Spleen (tissue), 11 donors: Measurements from ENCODE around the gene OR52K1. TPM values are rescaled to one million over a fixed set of nuclear protein-coding genes. Genes with fewer than 3 reads are reported as not detected.
A peak's percentile ranks its signal among the peaks of the same experiment; 100 is the strongest.

Experiments used
- DNase-seq: peaks from one replicate; pipeline ENCODE4 v3.0.0-alpha.2; 2020
- H3K27ac ChIP-seq, 8 donors: fragments of 200-600 bp; sonication (generic) in 7 of 8; 1 replicate in 4 of 8; 2 replicates in 4 of 8; pipeline versions ENCODE4 v1.5.0 to v1.8.0; 2016 to 2021; ENCODE audit warnings: inconsistent platforms in 4 of 8, mild to moderate bottlenecking in 4 of 8, moderate library complexity in 1 of 8
- H3K27me3 ChIP-seq, 7 donors: fragments of 200-600 bp; sonication (generic) in 6 of 7; replicated peaks in 1 of 7; 1 replicate in 4 of 7; 2 replicates in 3 of 7; pipeline versions ENCODE4 v1.5.0 to v1.8.0; 2016 to 2021; ENCODE audit warnings: inconsistent platforms in 3 of 7, mild to moderate bottlenecking in 1 of 7
- H3K36me3 ChIP-seq, 6 donors: fragments of 200-600 bp; sonication (generic) in 5 of 6; 1 replicate in 4 of 6; 2 replicates in 2 of 6; pipeline versions ENCODE4 v1.5.0 to v1.8.0; 2016 to 2021; ENCODE audit warnings: inconsistent platforms in 2 of 6
- H3K4me1 ChIP-seq, 6 donors: fragments of 200-600 bp; sonication (generic) in 5 of 6; 1 replicate in 3 of 6; 2 replicates in 3 of 6; pipeline versions ENCODE4 v1.5.0 to v1.8.0; 2016 to 2021; ENCODE audit warnings: inconsistent platforms in 3 of 6
- H3K4me3 ChIP-seq, 8 donors: fragments of 200-600 bp; sonication (generic) in 7 of 8; 1 replicate in 4 of 8; 2 replicates in 4 of 8; pipeline versions ENCODE4 v1.5.0 to v1.8.0; 2016 to 2021; ENCODE audit warnings: inconsistent platforms in 4 of 8, mild to moderate bottlenecking in 4 of 8, moderate library complexity in 2 of 8
- H3K9me3 ChIP-seq, 8 donors: fragments of 200-600 bp; sonication (generic) in 7 of 8; 1 replicate in 4 of 8; 2 replicates in 4 of 8; pipeline versions ENCODE4 v1.5.0 to v1.8.0; 2016 to 2021; ENCODE audit warnings: inconsistent platforms in 4 of 8
- POLR2A ChIP-seq, 3 donors: fragments of 450-650 bp; IDR thresholded peaks; one replicate each; pipeline ENCODE4 v1.5.1; 2017; ENCODE audit warnings: antibody characterized with exemption in 3 of 3, mild to moderate bottlenecking in 1 of 3
- POLR2AphosphoS5 ChIP-seq, 3 donors: sonication (generic); formaldehyde crosslinking; IDR thresholded peaks; one replicate each; pipeline ENCODE4 v1.5.1; 2017; ENCODE audit warnings: antibody characterized with exemption in 3 of 3
- WGBS, 5 donors: extraction: QIAGEN DNeasy Blood & Tissue Kit in 3 of 5; methylation state at CpG; one replicate each; pipeline versions ENCODE4 v1.1.5 to v1.1.7; 2013 to 2018; 5-methylcytosine and 5-hydroxymethylcytosine counted together
- intact Hi-C: fragments of 100-400 bp; cut with DNase I; formaldehyde crosslinking; loops from one replicate; pipeline ENCODE4 v1.15.0; 2023; ENCODE audit warnings: low total_unique reads
- polyA plus RNA-seq, 3 donors: library from polyadenylated mRNA; stranded (reverse); fragments of 200-250 nt; gene quantifications; one replicate each; pipeline ENCODE4 v1.2.1, GENCODE V29; 2013
- total RNA-seq, 7 donors: library from RNA; depleted of rRNA in 3 of 7; stranded (reverse); fragments of >200 nt in 3 of 7; fragmentation: NEBNext Ultra II Directional in 4 of 7; extraction: Animal tissue kit (Norgen Biotek cat#: 25700) in 4 of 7; gene quantifications; one replicate each; pipeline versions ENCODE4 v1.1.0 to v1.2.1, GENCODE V29; 2016 to 2021
- TF ChIP-seq, protein P1 (sequence below), 11 experiments: fragments of 200-600 bp in 7 of 11; fragments of 450-650 bp in 4 of 11; sonication (generic) in 4 of 11; IDR thresholded peaks in 8 of 11; conservative IDR thresholded peaks in 3 of 11; 1 replicate in 7 of 11; 2 replicates in 4 of 11; pipeline versions ENCODE4 v1.4.0 to v1.8.0; 2016 to 2021; ENCODE audit warnings: antibody characterized with exemption in 11 of 11, inconsistent platforms in 4 of 11, mild to moderate bottlenecking in 1 of 11
- donor health status: healthy with polysubstance abuse.
- donor health status: DM: no; HTN: no; CAD: no; lungs with moderate emphysema.
- donor health status: DM: no; HTN: no; CAD: no.
- donor health status: Bipolar disorder and iron deficiency.
- donor health status: healthy.
- donor health status: DM: no; HTN: no; CAD: no.
- donor health status: DM: yes; HTN: yes; CAD: no.

Gene OR52K1
- total and polyA plus RNA-seq, 10 donors, result 0.09 to 0.85 (median 0.30) TPM; not detected in 3

DNA sequence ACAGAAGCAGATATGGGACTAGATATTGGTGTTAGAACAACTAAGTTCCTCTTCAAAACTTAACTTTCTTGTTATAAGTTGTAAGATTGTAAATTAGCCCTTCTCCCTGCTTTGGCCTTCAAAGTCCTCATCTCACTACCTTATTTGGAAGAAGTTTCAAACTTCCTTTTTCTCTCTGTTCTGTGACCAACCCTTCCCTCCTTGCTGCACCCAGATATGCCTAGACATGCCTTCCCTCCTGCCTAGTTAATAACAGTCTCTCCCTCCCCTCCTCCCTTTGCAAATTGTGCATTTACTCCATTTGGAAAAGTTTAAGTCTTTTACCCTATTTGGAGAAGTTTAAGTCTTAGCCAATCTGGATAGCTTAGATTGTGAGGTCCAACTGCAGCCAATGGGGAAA, 28.4 kb upstream of the OR52K1 start:
- H3K9me3 ChIP-seq, result peaks cover 0 to 10% (median 2%) of the 10 kb centered on the region in 8 donors
- no peaks in the 10 kb centered on the region for H3K36me3 ChIP-seq
- H3K4me1 ChIP-seq, result peaks cover 0 to 37% (median 5%) of the 10 kb centered on the region in 6 donors
- no peak overlapping the region for H3K4me3 ChIP-seq
- peaks cover 0 to 4% (median 0%) of the 10 kb centered on the region in 7 donors for H3K27me3 ChIP-seq
- intact Hi-C loops, result no loop called here
- no peak for DNase-seq
- peak overlapping the region in 4 of 8 donors; percentile 34 to 83 (median 70) for H3K27ac ChIP-seq
- TF ChIP-seq POLR2A (IDR thresholded peaks at IDR 0.05), result no peak
- no peak for TF ChIP-seq POLR2AphosphoS5 (IDR thresholded peaks at IDR 0.05)
- TF ChIP-seq, protein P1, sequence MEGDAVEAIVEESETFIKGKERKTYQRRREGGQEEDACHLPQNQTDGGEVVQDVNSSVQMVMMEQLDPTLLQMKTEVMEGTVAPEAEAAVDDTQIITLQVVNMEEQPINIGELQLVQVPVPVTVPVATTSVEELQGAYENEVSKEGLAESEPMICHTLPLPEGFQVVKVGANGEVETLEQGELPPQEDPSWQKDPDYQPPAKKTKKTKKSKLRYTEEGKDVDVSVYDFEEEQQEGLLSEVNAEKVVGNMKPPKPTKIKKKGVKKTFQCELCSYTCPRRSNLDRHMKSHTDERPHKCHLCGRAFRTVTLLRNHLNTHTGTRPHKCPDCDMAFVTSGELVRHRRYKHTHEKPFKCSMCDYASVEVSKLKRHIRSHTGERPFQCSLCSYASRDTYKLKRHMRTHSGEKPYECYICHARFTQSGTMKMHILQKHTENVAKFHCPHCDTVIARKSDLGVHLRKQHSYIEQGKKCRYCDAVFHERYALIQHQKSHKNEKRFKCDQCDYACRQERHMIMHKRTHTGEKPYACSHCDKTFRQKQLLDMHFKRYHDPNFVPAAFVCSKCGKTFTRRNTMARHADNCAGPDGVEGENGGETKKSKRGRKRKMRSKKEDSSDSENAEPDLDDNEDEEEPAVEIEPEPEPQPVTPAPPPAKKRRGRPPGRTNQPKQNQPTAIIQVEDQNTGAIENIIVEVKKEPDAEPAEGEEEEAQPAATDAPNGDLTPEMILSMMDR (IDR thresholded peaks at IDR 0.05 in 8 of 11, conservative IDR thresholded peaks at IDR 0.05 in 3 of 11), result no peak

DNA sequence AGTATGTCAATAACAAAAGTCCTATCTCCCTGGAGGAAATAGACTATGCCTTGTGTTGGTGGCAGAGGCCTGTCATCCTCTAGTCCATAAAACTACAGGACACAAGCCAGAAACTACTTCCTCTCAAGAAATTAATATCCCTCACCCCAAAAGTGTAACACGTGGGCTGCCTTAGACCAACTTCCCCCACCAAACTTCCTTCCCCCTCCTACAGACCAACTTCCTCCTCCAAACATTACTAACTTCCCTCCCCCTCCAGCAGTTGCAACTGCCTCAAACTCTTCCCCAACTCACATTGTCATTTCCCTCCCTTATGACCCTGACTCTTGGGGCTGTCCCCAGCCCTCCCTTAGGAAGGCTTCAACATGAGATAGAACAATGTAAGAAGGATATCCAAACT, 27.0 kb upstream of the OR52K1 start:
- H3K9me3 ChIP-seq, result peaks cover 0 to 10% (median 2%) of the 10 kb centered on the region in 8 donors
- intact Hi-C loops, result no loop called here
- peak overlapping the region in 1 of 8 donors; percentile 39 for H3K4me3 ChIP-seq
- H3K4me1 ChIP-seq, result peaks cover 0 to 51% (median 15%) of the 10 kb centered on the region in 6 donors
- TF ChIP-seq POLR2A (IDR thresholded peaks at IDR 0.05) (no peak), POLR2AphosphoS5 (IDR thresholded peaks at IDR 0.05) (no peak)
- TF ChIP-seq, protein P1 (IDR thresholded peaks at IDR 0.05 in 8 of 11, conservative IDR thresholded peaks at IDR 0.05 in 3 of 11), result no peak
- H3K36me3 ChIP-seq, result no peaks in the 10 kb centered on the region
- DNase-seq, result no peak
- H3K27ac ChIP-seq, result peak overlapping the region in 6 of 8 donors; percentile 43 to 83 (median 63)
- WGBS, 5 donors, result 0 to 7% (median 0%) methylated on average over 1 of the region's 1 CpG
- H3K27me3 ChIP-seq, result peaks cover 0 to 4% (median 0%) of the 10 kb centered on the region in 7 donors

DNA sequence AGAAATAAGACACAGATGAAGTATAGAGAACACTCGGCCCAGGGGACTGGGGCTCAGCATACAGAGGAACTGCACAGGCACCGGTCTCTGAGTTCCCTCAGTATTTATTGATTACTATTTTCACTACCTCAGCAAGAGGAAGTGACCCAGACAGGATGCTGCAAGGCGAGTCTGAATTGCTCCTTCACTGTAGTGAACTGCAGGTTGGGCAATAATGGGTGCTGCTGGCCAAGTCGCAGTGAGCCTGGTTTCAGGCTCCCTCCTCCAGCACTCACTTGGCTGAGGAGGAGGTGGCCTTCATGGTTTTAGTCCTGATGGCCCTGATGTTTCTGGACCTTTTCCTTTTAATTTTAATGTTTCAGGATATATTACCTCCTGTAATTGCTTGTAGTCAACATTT, 22.9 kb upstream of the OR52K1 start:
- intact Hi-C loops, result no loop called here
- Histone ChIP-seq H3K27ac (peak overlapping the region in 5 of 8 donors; percentile 26 to 71 (median 46)), H3K9me3 (peaks cover 0 to 17% (median 10%) of the 10 kb centered on the region in 8 donors), H3K36me3 (no peaks in the 10 kb centered on the region), H3K4me3 (peak overlapping the region in 1 of 8 donors; percentile 10), H3K27me3 (peaks cover 0 to 4% (median 0%) of the 10 kb centered on the region in 7 donors), H3K4me1 (peaks cover 0 to 42% (median 13%) of the 10 kb centered on the region in 6 donors)
- WGBS, 5 donors, result 11 to 35% (median 21%) methylated on average over 4 of the region's 4 CpGs
- TF ChIP-seq, protein P1 (IDR thresholded peaks at IDR 0.05 in 8 of 11, conservative IDR thresholded peaks at IDR 0.05 in 3 of 11), result no peak
- TF ChIP-seq POLR2A (IDR thresholded peaks at IDR 0.05) (no peak), POLR2AphosphoS5 (IDR thresholded peaks at IDR 0.05) (peak in 2 of 3 donors; percentile 33 to 50)
- peak; percentile 75 for DNase-seq

DNA sequence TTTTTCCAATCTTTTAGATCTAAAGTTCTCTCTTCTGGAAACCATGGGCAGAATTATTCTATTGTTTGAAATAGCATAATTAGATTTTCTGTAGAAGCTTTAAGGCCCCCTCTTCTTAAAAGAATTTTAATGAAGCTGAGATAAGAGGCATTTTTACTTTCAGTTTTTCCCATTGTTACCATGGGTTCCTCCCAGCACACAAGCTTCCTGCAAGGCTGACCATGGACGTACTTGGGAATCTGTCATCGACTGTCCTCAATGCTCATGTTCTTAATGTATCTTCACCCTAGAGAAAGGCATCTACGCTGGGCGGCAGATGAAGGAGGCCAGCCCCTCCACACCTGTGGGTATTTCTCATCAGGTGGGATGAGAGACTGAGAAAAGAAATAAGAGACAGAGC, 22.3 kb upstream of the OR52K1 start:
- TF ChIP-seq POLR2AphosphoS5 (IDR thresholded peaks at IDR 0.05) (no peak), POLR2A (IDR thresholded peaks at IDR 0.05) (no peak)
- TF ChIP-seq, protein P1 (IDR thresholded peaks at IDR 0.05 in 8 of 11, conservative IDR thresholded peaks at IDR 0.05 in 3 of 11), result no peak
- DNase-seq, result no peak
- H3K4me3 ChIP-seq, result no peak overlapping the region
- peaks cover 0 to 21% (median 12%) of the 10 kb centered on the region in 8 donors for H3K9me3 ChIP-seq
- peaks cover 0 to 4% (median 0%) of the 10 kb centered on the region in 7 donors for H3K27me3 ChIP-seq
- peak overlapping the region in 3 of 8 donors; percentile 46 to 71 (median 55) for H3K27ac ChIP-seq
- no peaks in the 10 kb centered on the region for H3K36me3 ChIP-seq
- WGBS, 5 donors, result 74 to 88% (median 78%) methylated on average over 4 of the region's 4 CpGs
- intact Hi-C loops, result no loop called here
- H3K4me1 ChIP-seq, result peaks cover 0 to 36% (median 13%) of the 10 kb centered on the region in 6 donors
